HepG2 (cell line): Measurements from ENCODE around the gene FGD2. TPM values are rescaled to one million over a fixed set of nuclear protein-coding genes. Genes with fewer than 3 reads are reported as not detected.

Experiments used
- BCLAF1 ChIP-seq: fragments of 450-650 bp; IDR thresholded peaks from 2 replicates; pipeline ENCODE4 v1.6.1; 2017; ENCODE audit warnings: mild to moderate bottlenecking
- GMEB2 ChIP-seq: IDR thresholded peaks from 2 replicates; pipeline ENCODE4 v1.6.1; 2016; ENCODE audit warnings: missing biosample characterization, missing genetic modification reagents, low read depth
- HCFC1 ChIP-seq: fragments of 150-350 bp; IDR thresholded peaks from 2 replicates; pipeline ENCODE4 v1.6.1; 2014; ENCODE audit warnings: low read depth, low read length
- HDAC1 ChIP-seq: sonication (generic); formaldehyde crosslinking; IDR thresholded peaks from 2 replicates; pipeline ENCODE4 v1.5.1; 2020; ENCODE audit warnings: mild to moderate bottlenecking, missing genetic modification reagents
- HNF1A ChIP-seq, 2 experiments: sonication (generic) in 1 of 2; formaldehyde crosslinking in 1 of 2; IDR thresholded peaks; 2 replicates each; pipeline versions ENCODE4 v1.4.0 to v1.6.1; 2016 to 2020; ENCODE audit warnings: borderline replicate concordance in 1 of 2, low read depth in 1 of 2, mild to moderate bottlenecking in 1 of 2, missing genetic modification reagents in 1 of 2
- LRRFIP1 ChIP-seq: sonication (generic); formaldehyde crosslinking; conservative IDR thresholded peaks from 2 replicates; pipeline ENCODE4 v1.4.0; 2020; ENCODE audit warnings: missing genetic modification reagents
- NR1H2 ChIP-seq: sonication (generic); formaldehyde crosslinking; IDR thresholded peaks from 2 replicates; pipeline ENCODE4 v1.8.1; 2022; ENCODE audit warnings: low read depth, missing genetic modification reagents, borderline replicate concordance
- RBM39 ChIP-seq: fragments of 200-400 bp; formaldehyde crosslinking; IDR thresholded peaks from one replicate; pipeline ENCODE4 v1.6.1; 2018; ENCODE audit warnings: antibody characterized with exemption, mild to moderate bottlenecking, low read depth, low read length; ENCODE audit not compliant: poor library complexity, severe bottlenecking
- ZC3H4 ChIP-seq: sonication (generic); formaldehyde crosslinking; IDR thresholded peaks from 2 replicates; pipeline ENCODE4 v1.4.0; 2020; ENCODE audit warnings: missing genetic modification reagents, borderline replicate concordance
- ZNF235 ChIP-seq: sonication (generic); formaldehyde crosslinking; IDR thresholded peaks from 2 replicates; pipeline ENCODE4 v1.8.1; 2023; ENCODE audit warnings: mild to moderate bottlenecking, missing genetic modification reagents, borderline replicate concordance
- ZNF30 ChIP-seq: sonication (generic); formaldehyde crosslinking; IDR thresholded peaks from 2 replicates; pipeline ENCODE4 v1.5.0; 2020; ENCODE audit warnings: mild to moderate bottlenecking, missing genetic modification reagents
- ZNF430 ChIP-seq: sonication (generic); formaldehyde crosslinking; IDR thresholded peaks from 2 replicates; pipeline ENCODE4 v1.9.0; 2021; ENCODE audit warnings: mild to moderate bottlenecking, missing genetic modification reagents
- ZNF569 ChIP-seq: sonication (generic); formaldehyde crosslinking; IDR thresholded peaks from 2 replicates; pipeline ENCODE4 v1.5.0; 2020; ENCODE audit warnings: mild to moderate bottlenecking, missing genetic modification reagents, moderate library complexity, borderline replicate concordance
- ZNF746 ChIP-seq: sonication (generic); formaldehyde crosslinking; IDR thresholded peaks from 2 replicates; pipeline ENCODE4 v1.8.0; 2022; ENCODE audit warnings: mild to moderate bottlenecking, missing genetic modification reagents
- ZNF879 ChIP-seq: sonication (generic); formaldehyde crosslinking; IDR thresholded peaks from 2 replicates; pipeline ENCODE4 v1.8.1; 2023; ENCODE audit warnings: missing genetic modification reagents
- ZZZ3 ChIP-seq: sonication (generic); formaldehyde crosslinking; IDR thresholded peaks from 2 replicates; pipeline ENCODE4 v1.4.0; 2020; ENCODE audit warnings: missing genetic modification reagents, mild to moderate bottlenecking, borderline replicate concordance
- polyA plus RNA-seq, 8 experiments: library from polyadenylated mRNA; depleted of rRNA in 3 of 8; stranded (reverse) in 7 of 8; unstranded in 1 of 8; fragments of >200 nt; fragmentation: Illumina TruSeq in 4 of 8; extraction: Trizol in 4 of 8; gene quantifications; 2 replicates each; pipeline versions ENCODE4 v1.2.1 to v1.2.3, GENCODE V29; 2011 to 2016; ENCODE audit warnings: low read depth in 4 of 8, missing spikeins in 1 of 8, mixed read lengths in 1 of 8; ENCODE audit not compliant: insufficient read depth in 1 of 8
- total RNA-seq, 5 experiments: library from RNA; depleted of rRNA; stranded (reverse); fragments of >200 nt; fragmentation: Illumina TruSeq; extraction: Trizol; gene quantifications; 2 replicates each; pipeline ENCODE4 v1.2.3, GENCODE V29; 2016; ENCODE audit warnings: low read depth in 1 of 5

Gene FGD2
- total and polyA plus RNA-seq, 2 of the 13 experiments (the other 11 are each of a cell fraction or from before 2014, with no cell fraction given) = not detected

GRCh38 chr6:37051138-37052026, 45.9 kb downstream of the FGD2 start (continued):
- no peak; the same call in 1 of the 2 replicates for TF ChIP-seq ZC3H4 (CRISPR knock-in tag)
- no peak for TF ChIP-seq ZNF30 (CRISPR knock-in tag)
- TF ChIP-seq BCLAF1 = no peak
- no peak for TF ChIP-seq ZZZ3 (CRISPR knock-in tag)
- no peak for TF ChIP-seq HCFC1
- no peak for TF ChIP-seq LRRFIP1 (CRISPR knock-in tag)
- TF ChIP-seq RBM39 = peak; percentile 41
- TF ChIP-seq ZNF746 (CRISPR knock-in tag) = peak; percentile 86; the same call in 1 of the 2 replicates
- no peak for TF ChIP-seq ZNF235 (CRISPR knock-in tag)
- TF ChIP-seq NR1H2 (CRISPR knock-in tag) = 0 out of 2 replicates have a peak, but pooled peaks have one; percentile 76
- no peak for TF ChIP-seq ZNF879 (CRISPR knock-in tag)
- no peak for TF ChIP-seq HNF1A (IDR thresholded peaks at IDR 0.05; ENCODE audit: low read depth)
- peak; percentile 16; the same call in 1 of the 2 replicates for TF ChIP-seq HNF1A (CRISPR knock-in tag; IDR thresholded peaks at IDR 0.05; ENCODE audit: borderline replicate concordance)
- no peak for TF ChIP-seq GMEB2
- no peak for TF ChIP-seq ZNF569
- TF ChIP-seq HDAC1 (CRISPR knock-in tag) = peak; percentile 94
- TF ChIP-seq ZNF430 (CRISPR knock-in tag) = 0 out of 2 replicates have a peak, but pooled peaks have one; percentile 58
